T-helper 17 cell (primary cell): Measurements from ENCODE around the gene FZD2. TPM values are rescaled to one million over a fixed set of nuclear protein-coding genes. Genes with fewer than 3 reads are reported as not detected.
"Not testable (repeated sequence)": the region's sequence is repeated elsewhere in the genome, so short reads cannot be mapped to it uniquely, and the experiment has no call there.

Source experiments
- ATAC-seq: fragments of 150-1000 bp; cut with Tn5 transposase; 2 replicates; pipeline ENCODE4 v1.10.0; 2021; ENCODE audit warnings: mild to moderate bottlenecking, moderate library complexity
- DNase-seq, 3 donors: peaks; one replicate each; pipeline versions ENCODE4 v3.0.0 to v3.0.0-alpha.2; 2020 to 2021
- H3K9me3 ChIP-seq: one replicate; pipeline ENCODE4 v1.7.0; 2013; ENCODE audit warnings: low read length, mild to moderate bottlenecking; ENCODE audit not compliant: control insufficient read depth, poor library complexity, severe bottlenecking
- H3K27ac Mint-ChIP-seq: one replicate; pipeline ENCODE4 v1.8.0; 2022; ENCODE audit warnings: mild to moderate bottlenecking, moderate library complexity, mixed read lengths
- H3K27me3 Mint-ChIP-seq: one replicate; pipeline ENCODE4 v1.8.0; 2022; ENCODE audit warnings: mixed read lengths
- H3K36me3 Mint-ChIP-seq: one replicate; pipeline ENCODE4 v1.8.0; 2022; ENCODE audit warnings: low read depth, mixed read lengths
- H3K4me1 Mint-ChIP-seq: one replicate; pipeline ENCODE4 v1.8.0; 2022; ENCODE audit warnings: mild to moderate bottlenecking, mixed read lengths
- H3K4me3 Mint-ChIP-seq: one replicate; pipeline ENCODE4 v1.8.0; 2022; ENCODE audit warnings: mild to moderate bottlenecking, moderate library complexity, mixed read lengths
- total RNA-seq, 4 donors: library from RNA in 2 of 4; stranded (reverse) in 2 of 4; gene quantifications; one replicate each; pipeline ENCODE4 v1.2.3 and lab custom pipeline; 2022 to 2026

The FZD2 gene
- total RNA-seq, 2 donors from 2014 or later, result 0.22 TPM; not detected in 1

DNA sequence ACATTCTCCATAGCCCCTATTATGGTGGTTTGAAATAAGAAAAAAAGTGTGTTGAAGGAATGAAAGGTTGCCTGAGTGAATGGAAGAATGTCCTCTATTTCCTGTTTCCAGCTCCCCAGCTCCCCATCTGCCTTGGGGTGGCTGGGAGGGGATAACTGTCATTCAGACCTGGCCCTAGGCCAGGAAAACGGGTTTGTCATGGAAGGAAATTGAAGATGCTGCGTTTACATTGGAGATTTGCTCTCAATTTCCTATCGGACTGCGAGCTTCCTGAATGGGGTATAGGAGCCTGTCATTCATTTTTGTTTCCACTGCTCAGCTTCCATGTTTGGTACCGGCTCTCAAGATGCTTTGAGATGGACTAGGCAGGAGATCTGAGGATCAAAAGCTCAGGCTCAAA is 2.2 kb upstream of the FZD2 start:
- Mint-ChIP-seq H3K4me3 (no peak overlapping the region), H3K27me3 (peaks cover 62% of the 10 kb centered on the region), H3K36me3 (peaks cover 16% of the 10 kb centered on the region), H3K27ac (no peak overlapping the region), H3K4me1 (peaks cover 15% of the 10 kb centered on the region)
- no peaks in the 10 kb centered on the region for H3K9me3 ChIP-seq
- DNase-seq (no peak), ATAC-seq (no peak)

- peak overlapping the region; percentile 93 for H3K4me3 Mint-ChIP-seq
- peaks cover 16% of the 10 kb centered on the region for H3K36me3 Mint-ChIP-seq
- peak overlapping the region; percentile 80 for H3K27ac Mint-ChIP-seq
- no peak for DNase-seq
- ATAC-seq, result peak; percentile 57
- H3K27me3 Mint-ChIP-seq, result peaks cover 72% of the 10 kb centered on the region
- H3K9me3 ChIP-seq, result no peaks in the 10 kb centered on the region
- H3K4me1 Mint-ChIP-seq, result peaks cover 15% of the 10 kb centered on the region
These were observed 985 bp upstream of the FZD2 start for GRCh38 chr17:44556166-44556831.

GRCh38 chr17:44557651-44558285 is 484 bp downstream of the FZD2 start:
- peak; percentile 59 for ATAC-seq
- peak overlapping the region; percentile 93 for H3K4me3 Mint-ChIP-seq
- peak in 1 of 3 donors; percentile 9 for DNase-seq
- H3K27me3 Mint-ChIP-seq, result peaks cover 75% of the 10 kb centered on the region
- H3K36me3 Mint-ChIP-seq, result peaks cover 10% of the 10 kb centered on the region
- peaks cover 15% of the 10 kb centered on the region for H3K4me1 Mint-ChIP-seq
- no peaks in the 10 kb centered on the region for H3K9me3 ChIP-seq
- peak overlapping the region; percentile 24 for H3K27ac Mint-ChIP-seq

GRCh38 chr17:44558334-44558709 is 1.0 kb downstream of the FZD2 start:
- DNase-seq (no peak), ATAC-seq (no peak)
- Mint-ChIP-seq H3K36me3 (peaks cover 10% of the 10 kb centered on the region), H3K27ac (no peak overlapping the region), H3K4me1 (peaks cover 15% of the 10 kb centered on the region), H3K4me3 (peak overlapping the region; percentile 93), H3K27me3 (peaks cover 80% of the 10 kb centered on the region)
- H3K9me3 ChIP-seq, result no peaks in the 10 kb centered on the region

DNA sequence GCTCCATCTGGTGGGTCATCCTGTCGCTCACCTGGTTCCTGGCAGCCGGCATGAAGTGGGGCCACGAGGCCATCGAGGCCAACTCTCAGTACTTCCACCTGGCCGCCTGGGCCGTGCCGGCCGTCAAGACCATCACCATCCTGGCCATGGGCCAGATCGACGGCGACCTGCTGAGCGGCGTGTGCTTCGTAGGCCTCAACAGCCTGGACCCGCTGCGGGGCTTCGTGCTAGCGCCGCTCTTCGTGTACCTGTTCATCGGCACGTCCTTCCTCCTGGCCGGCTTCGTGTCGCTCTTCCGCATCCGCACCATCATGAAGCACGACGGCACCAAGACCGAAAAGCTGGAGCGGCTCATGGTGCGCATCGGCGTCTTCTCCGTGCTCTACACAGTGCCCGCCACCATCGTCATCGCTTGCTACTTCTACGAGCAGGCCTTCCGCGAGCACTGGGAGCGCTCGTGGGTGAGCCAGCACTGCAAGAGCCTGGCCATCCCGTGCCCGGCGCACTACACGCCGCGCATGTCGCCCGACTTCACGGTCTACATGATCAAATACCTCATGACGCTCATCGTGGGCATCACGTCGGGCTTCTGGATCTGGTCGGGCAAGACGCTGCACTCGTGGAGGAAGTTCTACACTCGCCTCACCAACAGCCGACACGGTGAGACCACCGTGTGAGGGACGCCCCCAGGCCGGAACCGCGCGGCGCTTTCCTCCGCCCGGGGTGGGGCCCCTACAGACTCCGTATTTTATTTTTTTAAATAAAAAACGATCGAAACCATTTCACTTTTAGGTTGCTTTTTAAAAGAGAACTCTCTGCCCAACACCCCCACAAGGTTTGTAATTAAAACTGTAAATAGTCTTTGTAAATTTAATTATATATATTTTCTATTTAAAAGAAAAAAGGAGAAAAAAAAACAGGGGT is 1.7 kb downstream of the FZD2 start:
- no peak overlapping the region for H3K27ac Mint-ChIP-seq
- peaks cover 15% of the 10 kb centered on the region for H3K4me1 Mint-ChIP-seq
- ATAC-seq, result no peak
- H3K4me3 Mint-ChIP-seq, result peak overlapping the region; percentile 93
- H3K27me3 Mint-ChIP-seq, result peaks cover 84% of the 10 kb centered on the region
- H3K36me3 Mint-ChIP-seq, result peaks cover 10% of the 10 kb centered on the region
- H3K9me3 ChIP-seq, result no peaks in the 10 kb centered on the region
- DNase-seq, result no peak

- peaks cover 86% of the 10 kb centered on the region for H3K27me3 Mint-ChIP-seq
- peaks cover 15% of the 10 kb centered on the region for H3K4me1 Mint-ChIP-seq
- no peak overlapping the region for H3K27ac Mint-ChIP-seq
- DNase-seq, result no peak
- H3K36me3 Mint-ChIP-seq, result peaks cover 10% of the 10 kb centered on the region
- H3K9me3 ChIP-seq, result no peaks in the 10 kb centered on the region
- ATAC-seq, result no peak
- H3K4me3 Mint-ChIP-seq, result peak overlapping the region; percentile 61
These were observed 2.6 kb downstream of the FZD2 start for GRCh38 chr17:44559634-44560554.

- Mint-ChIP-seq H3K4me3 (no peak overlapping the region), H3K27me3 (peaks cover 73% of the 10 kb centered on the region), H3K36me3 (peaks cover 8% of the 10 kb centered on the region), H3K4me1 (peaks cover 15% of the 10 kb centered on the region), H3K27ac (no peak overlapping the region)
- ATAC-seq (no peak), DNase-seq (no peak)
- H3K9me3 ChIP-seq, result no peaks in the 10 kb centered on the region
These were observed 3.9 kb downstream of the FZD2 start for GRCh38 chr17:44561237-44561623.

DNA sequence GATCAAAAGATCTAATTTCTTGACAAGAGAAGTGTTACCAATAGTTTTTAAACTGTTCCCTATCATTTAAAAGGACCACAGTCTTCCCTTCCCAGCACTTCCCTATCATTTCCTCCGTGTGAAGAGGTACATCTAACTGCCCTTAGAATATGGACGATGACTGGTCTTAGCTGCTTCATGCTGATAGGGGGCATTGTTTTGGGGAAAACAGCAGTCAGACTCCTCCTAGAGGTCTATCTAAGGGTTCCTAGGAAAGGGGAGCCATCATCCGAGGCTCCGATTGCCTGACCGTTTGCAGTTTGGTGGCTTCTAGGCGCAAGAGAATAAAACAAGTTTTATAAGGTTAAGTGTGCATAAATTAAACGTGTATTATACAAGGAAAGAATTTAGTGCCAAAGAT is 7.1 kb downstream of the FZD2 start:
- DNase-seq (no peak), ATAC-seq (no peak)
- H3K9me3 ChIP-seq, result no peaks in the 10 kb centered on the region
- H3K27ac Mint-ChIP-seq, result no peak overlapping the region
- H3K4me3 Mint-ChIP-seq, result no peak overlapping the region
- H3K4me1 Mint-ChIP-seq, result no peaks in the 10 kb centered on the region
- H3K36me3 Mint-ChIP-seq, result peaks cover 2% of the 10 kb centered on the region
- H3K27me3 Mint-ChIP-seq, result peaks cover 44% of the 10 kb centered on the region

DNA sequence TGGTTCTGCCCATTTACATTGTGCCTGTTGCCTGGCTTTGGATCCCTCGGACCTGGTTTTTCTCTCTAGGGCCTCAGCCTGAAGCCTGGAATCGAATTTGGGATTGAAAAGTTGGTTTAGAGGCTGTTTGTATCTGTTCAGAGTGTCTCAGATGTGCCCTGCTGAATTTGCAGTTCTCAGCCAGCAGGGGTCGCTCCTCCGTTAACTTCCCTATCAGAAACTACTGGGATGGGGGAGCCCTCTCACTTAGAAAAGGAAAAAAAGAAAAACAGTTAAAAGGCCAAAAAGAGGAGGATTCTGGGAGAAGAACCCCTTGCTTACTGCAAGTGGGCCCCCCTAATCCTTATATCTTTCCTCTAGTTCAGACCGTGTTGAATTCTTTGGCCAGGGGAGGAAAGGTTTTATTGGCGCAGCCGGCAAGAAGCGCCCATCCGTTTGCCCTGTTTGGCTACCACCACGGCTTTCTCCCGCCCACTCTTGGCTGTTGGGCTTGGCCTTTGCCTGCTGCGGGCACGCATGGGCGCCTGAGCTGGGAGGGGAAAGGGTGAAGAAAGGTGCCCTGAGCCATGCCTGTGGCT is 8.7 kb downstream of the FZD2 start:
- Mint-ChIP-seq H3K27me3 (peaks cover 32% of the 10 kb centered on the region), H3K4me1 (no peaks in the 10 kb centered on the region), H3K36me3 (no peaks in the 10 kb centered on the region), H3K4me3 (no peak overlapping the region), H3K27ac (no peak overlapping the region)
- no peaks in the 10 kb centered on the region for H3K9me3 ChIP-seq
- ATAC-seq (no peak), DNase-seq (no peak)

DNA sequence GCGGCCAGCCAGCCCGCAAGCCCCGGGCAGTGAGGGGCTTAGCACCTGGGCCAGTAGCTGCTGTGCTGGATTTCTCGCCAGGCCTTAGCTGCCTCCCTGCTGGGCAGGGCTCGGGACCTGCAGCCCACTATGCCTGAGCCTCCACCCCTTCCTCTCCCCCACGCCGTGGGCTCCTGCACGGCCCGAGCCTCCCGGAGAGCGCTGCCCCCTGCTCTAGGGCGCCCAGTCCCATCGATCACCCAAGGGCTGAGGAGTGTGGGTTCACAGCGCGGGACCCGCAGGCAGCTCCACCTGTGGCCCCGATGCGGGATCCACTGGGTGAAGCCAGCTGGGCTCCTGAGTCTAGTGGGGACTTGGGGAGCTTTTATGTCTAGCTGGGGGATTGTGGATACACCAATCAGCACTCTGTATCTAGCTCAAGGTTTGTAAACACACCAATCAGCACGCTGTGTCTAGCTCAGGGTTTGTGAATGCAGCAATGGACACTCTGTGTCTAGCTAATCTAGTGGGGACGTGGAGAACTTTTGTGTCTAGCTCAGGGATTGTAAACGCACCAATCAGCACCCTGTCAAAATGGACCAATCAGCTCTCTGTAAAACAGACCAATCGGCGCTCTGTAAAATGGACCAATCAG is 11.1 kb downstream of the FZD2 start:
- not testable (repeated sequence) for H3K27me3 Mint-ChIP-seq, ATAC-seq, H3K36me3 Mint-ChIP-seq, DNase-seq, H3K27ac Mint-ChIP-seq, H3K4me1 Mint-ChIP-seq, H3K9me3 ChIP-seq, H3K4me3 Mint-ChIP-seq

GRCh38 chr17:44568945-44569858 is 11.9 kb downstream of the FZD2 start:
- peaks cover 13% of the 10 kb centered on the region for H3K27me3 Mint-ChIP-seq
- no peak overlapping the region for H3K27ac Mint-ChIP-seq
- H3K9me3 ChIP-seq, result no peaks in the 10 kb centered on the region
- H3K36me3 Mint-ChIP-seq, result no peaks in the 10 kb centered on the region
- H3K4me3 Mint-ChIP-seq, result no peak overlapping the region
- DNase-seq (no peak), ATAC-seq (no peak)
- no peaks in the 10 kb centered on the region for H3K4me1 Mint-ChIP-seq
